HG03039 (cell line): ENCODE measurements around the gene EPHB2.

Experiments used
- ATAC-seq: cut with Tn5 transposase; IDR thresholded peaks from one replicate; pipeline ENCODE4 v1.9.1; 2021; ENCODE audit warnings: mild to moderate bottlenecking, moderate library complexity; ENCODE audit not compliant: unreplicated experiment

The EPHB2 gene

GRCh38 chr1:22876359-22877111 lies 165.9 kb downstream of the EPHB2 start:
- no peak for ATAC-seq

GRCh38 chr1:22877112-22877915 lies 166.7 kb downstream of the EPHB2 start:
- ATAC-seq: no peak

- no peak for ATAC-seq
Observed at GRCh38 chr1:22877980-22878379, 167.3 kb downstream of the EPHB2 start.

- ATAC-seq: no peak
Observed at GRCh38 chr1:22878626-22879025, 168.0 kb downstream of the EPHB2 start.

- no peak for ATAC-seq
Observed at GRCh38 chr1:22879445-22879844, 168.8 kb downstream of the EPHB2 start.

GRCh38 chr1:22880174-22880601 lies 169.5 kb downstream of the EPHB2 start:
- ATAC-seq: no peak

- no peak for ATAC-seq
Observed at GRCh38 chr1:22883406-22883805, 172.8 kb downstream of the EPHB2 start.

GRCh38 chr1:22884806-22885530 lies 174.3 kb downstream of the EPHB2 start:
- ATAC-seq: no peak

- ATAC-seq: no peak
Observed at GRCh38 chr1:22886211-22886610, 175.6 kb downstream of the EPHB2 start.

- ATAC-seq: no peak
Observed at GRCh38 chr1:22887491-22887890, 176.9 kb downstream of the EPHB2 start.

GRCh38 chr1:22888320-22889075 lies 177.9 kb downstream of the EPHB2 start:
- ATAC-seq: no peak

GRCh38 chr1:22889213-22889827 lies 178.7 kb downstream of the EPHB2 start:
- ATAC-seq: no peak

- no peak for ATAC-seq
Observed at GRCh38 chr1:22892789-22893188, 182.2 kb downstream of the EPHB2 start.

GRCh38 chr1:22893292-22893691 lies 182.7 kb downstream of the EPHB2 start:
- no peak for ATAC-seq

- no peak for ATAC-seq
Observed at GRCh38 chr1:22895357-22895756, 184.7 kb downstream of the EPHB2 start.

GRCh38 chr1:22896184-22896583 lies 185.5 kb downstream of the EPHB2 start:
- ATAC-seq: no peak

- no peak for ATAC-seq
Observed at GRCh38 chr1:22900451-22900850, 189.8 kb downstream of the EPHB2 start.

- no peak for ATAC-seq
Observed at GRCh38 chr1:22903113-22903512, 192.5 kb downstream of the EPHB2 start.

- ATAC-seq: no peak
Observed at GRCh38 chr1:22906968-22907367, 196.3 kb downstream of the EPHB2 start.

GRCh38 chr1:22907528-22907927 lies 196.9 kb downstream of the EPHB2 start:
- no peak for ATAC-seq
